Lung (tissue), 12 donors: ENCODE data around the gene PDE6D. TPM values are rescaled to one million over a fixed set of nuclear protein-coding genes. Genes with fewer than 3 reads are reported as not detected.

Experiments
- ATAC-seq: fragments of 200-7000 bp; cut with Tn5 transposase; one replicate; pipeline ENCODE4 v1.9.1; 2020; ENCODE audit warnings: moderate number of reproducible peaks; ENCODE audit not compliant: insufficient read depth, low FRiP score
- DNase-seq, 3 donors: peaks; one replicate each; pipeline ENCODE4 v3.0.0-alpha.2; 2013 to 2017
- H3K27ac ChIP-seq, 2 donors: one replicate each; pipeline ENCODE4 v1.5.1; 2013; ENCODE audit warnings: mild to moderate bottlenecking in 2 of 2, moderate library complexity in 2 of 2, control low read depth in 1 of 2, inconsistent platforms in 1 of 2, low read depth in 1 of 2, low read length in 1 of 2
- H3K27me3 ChIP-seq, 3 donors: one replicate each; pipeline ENCODE4 v1.5.1; 2013; ENCODE audit warnings: low read length in 2 of 3; ENCODE audit not compliant: control insufficient read depth in 3 of 3, insufficient read depth in 3 of 3
- H3K36me3 ChIP-seq, 4 donors: one replicate each; pipeline ENCODE4 v1.5.1; 2013; ENCODE audit warnings: low read length in 4 of 4, mild to moderate bottlenecking in 1 of 4, moderate library complexity in 1 of 4; ENCODE audit not compliant: control insufficient read depth in 4 of 4, insufficient read depth in 4 of 4
- H3K4me1 ChIP-seq, 5 donors: one replicate each; pipeline ENCODE4 v1.5.1; 2013; ENCODE audit warnings: low read length in 5 of 5, mild to moderate bottlenecking in 2 of 5, moderate library complexity in 1 of 5; ENCODE audit not compliant: control insufficient read depth in 5 of 5, insufficient read depth in 5 of 5
- H3K4me3 ChIP-seq: one replicate; pipeline ENCODE4 v1.5.1; 2013; ENCODE audit warnings: mild to moderate bottlenecking, control low read depth, moderate library complexity
- H3K9ac ChIP-seq, 2 donors: one replicate each; pipeline ENCODE4 v1.5.1; 2013; ENCODE audit warnings: low read length in 2 of 2, control low read depth in 1 of 2; ENCODE audit not compliant: insufficient read depth in 1 of 2
- H3K9me3 ChIP-seq, 4 donors: one replicate each; pipeline ENCODE4 v1.5.1; 2013; ENCODE audit warnings: low read length in 3 of 4, mild to moderate bottlenecking in 1 of 4, moderate library complexity in 1 of 4; ENCODE audit not compliant: control insufficient read depth in 4 of 4, insufficient read depth in 3 of 4
- CTCF ChIP-seq: IDR thresholded peaks from 2 replicates; pipeline ENCODE4 v1.5.1; 2012; ENCODE audit warnings: mild to moderate bottlenecking; ENCODE audit errors: control extremely low read depth, extremely low read depth
- WGBS, 2 donors: extraction: QIAGEN DNeasy Blood & Tissue Kit; methylation state at CpG; one replicate each; pipeline ENCODE4 v1.1.7; 2013; 5-methylcytosine and 5-hydroxymethylcytosine counted together
- polyA plus RNA-seq, 2 donors: library from polyadenylated mRNA; stranded (reverse); fragments of 200-250 nt; gene quantifications; one replicate each; pipeline ENCODE4 v1.2.1, GENCODE V29; 2013
- total RNA-seq, 2 donors: library from RNA; depleted of rRNA in 1 of 2; stranded (reverse); fragments of >200 nt in 1 of 2; gene quantifications; one replicate each; pipeline ENCODE4 v1.2.1, GENCODE V29; 2014 to 2021
- donor health status: control.
- donor health status: control.
- donor health status: Bipolar disorder and iron deficiency.
- donor health status: healthy.
- donor health status: DM: yes; HTN: yes; CAD: no.

Gene PDE6D
- total and polyA plus RNA-seq, 4 donors, result 21.5 to 25.6 (median 23.0) TPM

GRCh38 chr2:231764124-231764523 is 17.0 kb downstream of the PDE6D start:
- ATAC-seq (no peak), DNase-seq (no peak)
- no peak overlapping the region for H3K9ac ChIP-seq
- no peaks in the 10 kb centered on the region for H3K4me1 ChIP-seq
- H3K4me3 ChIP-seq, result no peak overlapping the region
- no peak for TF ChIP-seq CTCF
- H3K27me3 ChIP-seq, result no peaks in the 10 kb centered on the region
- no peaks in the 10 kb centered on the region for H3K9me3 ChIP-seq
- peaks cover 0 to 2% (median 0%) of the 10 kb centered on the region in 4 donors for H3K36me3 ChIP-seq
- no peak overlapping the region for H3K27ac ChIP-seq

GRCh38 chr2:231761735-231762134 is 19.3 kb downstream of the PDE6D start:
- WGBS, 2 donors, result 86 to 94% methylated on average over 2 of the region's 2 CpGs

GRCh38 chr2:231752061-231752460 is 29.0 kb downstream of the PDE6D start:
- Histone ChIP-seq H3K4me3 (no peak overlapping the region), H3K9ac (no peak overlapping the region), H3K36me3 (no peaks in the 10 kb centered on the region), H3K9me3 (no peaks in the 10 kb centered on the region), H3K27ac (no peak overlapping the region), H3K4me1 (no peaks in the 10 kb centered on the region), H3K27me3 (no peaks in the 10 kb centered on the region)
- ATAC-seq, result no peak
- no peak for TF ChIP-seq CTCF
- WGBS, 2 donors, result 93 to 94% methylated on average over 2 of the region's 2 CpGs
- no peak for DNase-seq

More at GRCh38 chr2:231761735-231762134, 19.3 kb downstream of the PDE6D start:
- no peak for TF ChIP-seq CTCF
- DNase-seq (no peak), ATAC-seq (no peak)
- Histone ChIP-seq H3K27ac (no peak overlapping the region), H3K36me3 (peaks cover 0 to 2% (median 0%) of the 10 kb centered on the region in 4 donors), H3K4me1 (no peaks in the 10 kb centered on the region), H3K4me3 (no peak overlapping the region), H3K27me3 (no peaks in the 10 kb centered on the region), H3K9ac (no peak overlapping the region), H3K9me3 (no peaks in the 10 kb centered on the region)
